ENCODE data around the gene SCAMP4.

SCAMP4 gene

GRCh38 chr19:1893791-1894190 is 11.4 kb upstream of the SCAMP4 start:
- Histone ChIP-seq H3K9ac (ENCODE audit: low read length) (no peak overlapping the region), H2BK12ac (ENCODE audit: low read length in 2 of 2) (no peak overlapping the region), H2BK120ac (ENCODE audit: low read depth, low read length) (no peak overlapping the region), H2BK5ac (ENCODE audit: low read depth, low read length, poor library complexity, severe bottlenecking) (no peak overlapping the region), H3K4me1 (ENCODE audit: control insufficient read depth, insufficient read depth, low read depth, low read length) (peaks cover 8% of the 10 kb centered on the region), H3K27ac (ENCODE audit: low read length, poor library complexity, severe bottlenecking) (no peak overlapping the region), H3K9me3 (ENCODE audit: control insufficient read depth, low read length) (no peaks in the 10 kb centered on the region), H2AFZ (ENCODE audit: low read depth, low read length) (peak overlapping the region; percentile 62), H3K36me3 (ENCODE audit: control insufficient read depth in 1 of 2, insufficient read depth in 2 of 2, low read depth in 1 of 2, low read length in 2 of 2) (no peaks in the 10 kb centered on the region), H4K91ac (ENCODE audit: low read length) (no peak overlapping the region), H3K4me3 (ENCODE audit: insufficient read depth in 1 of 2, low read depth in 1 of 2, low read length in 2 of 2) (no peak overlapping the region), H3K14ac (ENCODE audit: low read length in 2 of 2) (no peak overlapping the region), H4K8ac (ENCODE audit: low read length) (no peak overlapping the region), H2AK5ac (ENCODE audit: low read length, severe bottlenecking) (no peak overlapping the region), H3K79me1 (replicated peaks; ENCODE audit: low read length, poor library complexity, severe bottlenecking) (no peaks in the 10 kb centered on the region), H3K4me2 (ENCODE audit: low read length, poor library complexity, severe bottlenecking) (no peak overlapping the region), H3K23ac (ENCODE audit: low read length in 2 of 2) (no peak overlapping the region), H3K27me3 (ENCODE audit: control insufficient read depth in 1 of 2, insufficient read depth in 1 of 2, low read length in 2 of 2) (no peaks in the 10 kb centered on the region), H3K4ac (ENCODE audit: low read depth in 1 of 2, low read length in 2 of 2) (no peak overlapping the region), H3K18ac (ENCODE audit: low read depth in 1 of 2, low read length in 2 of 2) (no peak overlapping the region), H2BK15ac (ENCODE audit: low read depth, poor library complexity, severe bottlenecking) (no peak overlapping the region)
- DNase-seq, result no peak
- 87% methylated on average over 14 of the region's 17 CpGs for WGBS

GRCh38 chr19:1896508-1896907 is 8.7 kb upstream of the SCAMP4 start:
- Histone ChIP-seq H3K27ac (ENCODE audit: low read length, poor library complexity, severe bottlenecking) (no peak overlapping the region), H3K4ac (ENCODE audit: low read depth in 1 of 2, low read length in 2 of 2) (peak overlapping the region in 1 of 2 experiments; percentile 79), H3K14ac (ENCODE audit: low read length in 2 of 2) (no peak overlapping the region), H4K8ac (ENCODE audit: low read length) (no peak overlapping the region), H2BK12ac (ENCODE audit: low read length in 2 of 2) (peak overlapping the region; percentile 69 to 90), H2BK5ac (ENCODE audit: low read depth, low read length, poor library complexity, severe bottlenecking) (no peak overlapping the region), H3K4me1 (ENCODE audit: control insufficient read depth, insufficient read depth, low read depth, low read length) (peaks cover 8% of the 10 kb centered on the region), H3K18ac (ENCODE audit: low read depth in 1 of 2, low read length in 2 of 2) (peak overlapping the region in 1 of 2 experiments; percentile 66), H4K91ac (ENCODE audit: low read length) (peak overlapping the region; percentile 92), H2BK15ac (ENCODE audit: low read depth, poor library complexity, severe bottlenecking) (no peak overlapping the region), H3K9me3 (ENCODE audit: control insufficient read depth, low read length) (no peaks in the 10 kb centered on the region), H2AFZ (ENCODE audit: low read depth, low read length) (no peak overlapping the region), H3K27me3 (ENCODE audit: control insufficient read depth in 1 of 2, insufficient read depth in 1 of 2, low read length in 2 of 2) (no peaks in the 10 kb centered on the region), H2AK5ac (ENCODE audit: low read length, severe bottlenecking) (no peak overlapping the region), H3K36me3 (ENCODE audit: control insufficient read depth in 1 of 2, insufficient read depth in 2 of 2, low read depth in 1 of 2, low read length in 2 of 2) (no peaks in the 10 kb centered on the region), H3K79me1 (replicated peaks; ENCODE audit: low read length, poor library complexity, severe bottlenecking) (no peaks in the 10 kb centered on the region), H3K4me3 (ENCODE audit: insufficient read depth in 1 of 2, low read depth in 1 of 2, low read length in 2 of 2) (no peak overlapping the region), H3K9ac (ENCODE audit: low read length) (no peak overlapping the region), H3K4me2 (ENCODE audit: low read length, poor library complexity, severe bottlenecking) (no peak overlapping the region), H3K23ac (ENCODE audit: low read length in 2 of 2) (no peak overlapping the region), H2BK120ac (ENCODE audit: low read depth, low read length) (no peak overlapping the region)
- WGBS, result 91% methylated on average over 13 of the region's 13 CpGs
- no peak for DNase-seq

- H2AFZ ChIP-seq (ENCODE audit: low read depth, low read length), result no peak overlapping the region
- H3K18ac ChIP-seq (ENCODE audit: low read depth in 1 of 2, low read length in 2 of 2), result no peak overlapping the region
- no peaks in the 10 kb centered on the region for H3K79me1 ChIP-seq (replicated peaks; ENCODE audit: low read length, poor library complexity, severe bottlenecking)
- no peak overlapping the region for H3K4me3 ChIP-seq (ENCODE audit: insufficient read depth in 1 of 2, low read depth in 1 of 2, low read length in 2 of 2)
- peaks cover 14% of the 10 kb centered on the region for H3K4me1 ChIP-seq (ENCODE audit: control insufficient read depth, insufficient read depth, low read depth, low read length)
- H2BK5ac ChIP-seq (ENCODE audit: low read depth, low read length, poor library complexity, severe bottlenecking), result no peak overlapping the region
- no peaks in the 10 kb centered on the region for H3K36me3 ChIP-seq (ENCODE audit: control insufficient read depth in 1 of 2, insufficient read depth in 2 of 2, low read depth in 1 of 2, low read length in 2 of 2)
- no peak overlapping the region for H3K4me2 ChIP-seq (ENCODE audit: low read length, poor library complexity, severe bottlenecking)
- no peak overlapping the region for H3K23ac ChIP-seq (ENCODE audit: low read length in 2 of 2)
- no peak overlapping the region for H2BK15ac ChIP-seq (ENCODE audit: low read depth, poor library complexity, severe bottlenecking)
- no peak overlapping the region for H2AK5ac ChIP-seq (ENCODE audit: low read length, severe bottlenecking)
- H4K8ac ChIP-seq (ENCODE audit: low read length), result no peak overlapping the region
- DNase-seq, result no peak
- no peak overlapping the region for H3K14ac ChIP-seq (ENCODE audit: low read length in 2 of 2)
- H2BK120ac ChIP-seq (ENCODE audit: low read depth, low read length), result no peak overlapping the region
- H3K27me3 ChIP-seq (ENCODE audit: control insufficient read depth in 1 of 2, insufficient read depth in 1 of 2, low read length in 2 of 2), result no peaks in the 10 kb centered on the region
- no peak overlapping the region for H3K4ac ChIP-seq (ENCODE audit: low read depth in 1 of 2, low read length in 2 of 2)
- H2BK12ac ChIP-seq (ENCODE audit: low read length in 2 of 2), result no peak overlapping the region
- no peak overlapping the region for H3K27ac ChIP-seq (ENCODE audit: low read length, poor library complexity, severe bottlenecking)
- no peak overlapping the region for H3K9ac ChIP-seq (ENCODE audit: low read length)
- no peaks in the 10 kb centered on the region for H3K9me3 ChIP-seq (ENCODE audit: control insufficient read depth, low read length)
- no peak overlapping the region for H4K91ac ChIP-seq (ENCODE audit: low read length)
- 95% methylated on average over 16 of the region's 16 CpGs for WGBS
These were observed 3.2 kb upstream of the SCAMP4 start for GRCh38 chr19:1901940-1902404.

GRCh38 chr19:1902923-1903322 is 2.3 kb upstream of the SCAMP4 start:
- Histone ChIP-seq H3K18ac (ENCODE audit: low read depth in 1 of 2, low read length in 2 of 2) (no peak overlapping the region), H3K27me3 (ENCODE audit: control insufficient read depth in 1 of 2, insufficient read depth in 1 of 2, low read length in 2 of 2) (no peaks in the 10 kb centered on the region), H3K23ac (ENCODE audit: low read length in 2 of 2) (no peak overlapping the region), H3K79me1 (replicated peaks; ENCODE audit: low read length, poor library complexity, severe bottlenecking) (no peaks in the 10 kb centered on the region), H2BK15ac (ENCODE audit: low read depth, poor library complexity, severe bottlenecking) (no peak overlapping the region), H2BK120ac (ENCODE audit: low read depth, low read length) (no peak overlapping the region), H2AK5ac (ENCODE audit: low read length, severe bottlenecking) (no peak overlapping the region), H4K91ac (ENCODE audit: low read length) (no peak overlapping the region), H4K8ac (ENCODE audit: low read length) (no peak overlapping the region), H3K9me3 (ENCODE audit: control insufficient read depth, low read length) (no peaks in the 10 kb centered on the region), H3K9ac (ENCODE audit: low read length) (peak overlapping the region; percentile 49), H3K4me3 (ENCODE audit: insufficient read depth in 1 of 2, low read depth in 1 of 2, low read length in 2 of 2) (no peak overlapping the region), H3K4me2 (ENCODE audit: low read length, poor library complexity, severe bottlenecking) (no peak overlapping the region), H3K36me3 (ENCODE audit: control insufficient read depth in 1 of 2, insufficient read depth in 2 of 2, low read depth in 1 of 2, low read length in 2 of 2) (peaks cover 0 to 9% of the 10 kb centered on the region in 2 experiments), H3K4ac (ENCODE audit: low read depth in 1 of 2, low read length in 2 of 2) (no peak overlapping the region), H3K4me1 (ENCODE audit: control insufficient read depth, insufficient read depth, low read depth, low read length) (peaks cover 17% of the 10 kb centered on the region), H2AFZ (ENCODE audit: low read depth, low read length) (no peak overlapping the region), H2BK12ac (ENCODE audit: low read length in 2 of 2) (no peak overlapping the region), H3K27ac (ENCODE audit: low read length, poor library complexity, severe bottlenecking) (no peak overlapping the region), H2BK5ac (ENCODE audit: low read depth, low read length, poor library complexity, severe bottlenecking) (no peak overlapping the region), H3K14ac (ENCODE audit: low read length in 2 of 2) (no peak overlapping the region)
- 89% methylated on average over 6 of the region's 6 CpGs for WGBS
- no peak for DNase-seq

Measured in mesenchymal stem cell (in vitro differentiated cells and primary cell).